ENCODE measurements around the gene PPP2R2D.

PPP2R2D gene

DNA sequence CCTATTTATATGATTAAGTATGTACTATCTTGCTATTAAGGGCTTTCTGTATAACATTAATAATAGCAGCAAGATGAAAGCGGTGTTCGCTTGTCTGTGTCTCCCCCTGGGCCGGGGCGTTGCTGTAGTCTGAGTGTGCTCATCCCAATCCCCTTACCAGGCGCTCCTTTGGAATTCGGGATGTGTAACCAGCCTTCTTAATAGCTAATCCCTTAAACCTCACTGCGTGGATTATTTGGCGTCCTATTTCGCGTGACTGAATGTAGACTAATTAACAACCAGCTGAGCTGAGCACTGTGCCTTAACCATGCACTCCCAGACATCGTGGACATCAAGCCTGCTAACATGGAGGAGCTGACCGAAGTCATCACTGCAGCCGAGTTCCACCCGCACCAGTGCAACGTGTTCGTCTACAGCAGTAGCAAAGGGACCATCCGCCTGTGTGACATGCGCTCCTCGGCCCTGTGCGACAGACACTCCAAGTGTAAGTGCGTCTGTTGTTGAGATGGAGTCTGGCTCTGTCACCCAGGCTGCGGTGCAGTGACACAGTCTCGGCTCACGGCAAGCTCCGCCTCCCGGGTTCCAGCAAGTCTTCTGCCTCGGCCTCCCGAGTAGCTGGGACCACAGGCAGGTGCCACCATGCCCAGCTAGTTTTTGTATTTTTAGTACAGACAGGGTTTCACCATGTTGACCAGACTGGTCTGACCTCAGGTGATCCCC is 44.3 kb downstream of the PPP2R2D start:
- in situ Hi-C loops (cut with HindIII; ENCODE audit: low sequenced_read_pairs): loop anchor here (5.0 kb wide), 2 partner anchors 37 to 48 kb away; partner anchors contain the start of gene BNIP3

DNA sequence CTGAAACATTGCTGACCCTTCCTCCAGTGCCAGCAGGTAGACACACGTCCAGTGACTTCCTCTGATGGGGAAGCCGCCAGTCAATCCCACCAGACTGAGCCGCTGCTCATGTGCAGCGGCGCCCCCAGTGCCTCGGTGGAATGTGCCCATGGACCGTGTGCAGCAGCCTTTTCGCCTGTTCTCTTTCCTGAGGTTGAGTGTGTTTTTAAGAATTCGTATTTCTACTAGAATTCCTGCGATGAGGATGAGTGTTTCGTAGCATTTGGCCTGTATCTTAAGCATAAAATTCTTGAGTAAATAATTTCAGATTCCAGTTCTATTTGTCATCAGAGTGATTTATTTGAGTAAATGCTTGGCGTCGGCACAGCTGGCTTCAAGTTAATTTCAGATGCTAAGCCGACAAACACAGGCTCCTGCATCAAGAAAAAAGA is 45.5 kb downstream of the PPP2R2D start:
- in situ Hi-C loops (cut with HindIII; ENCODE audit: low sequenced_read_pairs): loop anchor here (5.0 kb wide), 1 partner anchor 36 kb away; the partner anchor contains the start of gene BNIP3

DNA sequence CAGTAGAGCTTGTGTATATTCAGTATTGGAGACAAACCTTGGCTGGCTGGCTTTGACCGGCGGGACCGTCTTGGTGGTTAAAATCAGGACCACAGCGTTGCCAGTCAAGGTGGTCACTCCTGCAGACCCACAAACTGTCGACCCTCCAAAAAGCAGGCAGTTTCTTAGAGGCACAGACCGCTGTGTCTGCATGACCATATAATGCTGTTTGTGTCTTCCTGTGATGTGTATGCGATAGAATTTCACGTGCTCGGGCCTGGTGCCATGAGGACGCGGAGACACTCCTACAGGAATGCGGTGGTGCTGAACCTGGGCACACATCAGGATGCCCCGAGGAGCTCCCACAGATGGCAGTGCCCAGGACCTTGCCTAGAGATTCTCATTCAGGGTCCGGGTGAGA is 46.1 kb downstream of the PPP2R2D start:
- in situ Hi-C loops (cut with HindIII; ENCODE audit: low sequenced_read_pairs): loop anchor here (5.0 kb wide), 1 partner anchor 35 kb away; the partner anchor contains the start of gene BNIP3

DNA sequence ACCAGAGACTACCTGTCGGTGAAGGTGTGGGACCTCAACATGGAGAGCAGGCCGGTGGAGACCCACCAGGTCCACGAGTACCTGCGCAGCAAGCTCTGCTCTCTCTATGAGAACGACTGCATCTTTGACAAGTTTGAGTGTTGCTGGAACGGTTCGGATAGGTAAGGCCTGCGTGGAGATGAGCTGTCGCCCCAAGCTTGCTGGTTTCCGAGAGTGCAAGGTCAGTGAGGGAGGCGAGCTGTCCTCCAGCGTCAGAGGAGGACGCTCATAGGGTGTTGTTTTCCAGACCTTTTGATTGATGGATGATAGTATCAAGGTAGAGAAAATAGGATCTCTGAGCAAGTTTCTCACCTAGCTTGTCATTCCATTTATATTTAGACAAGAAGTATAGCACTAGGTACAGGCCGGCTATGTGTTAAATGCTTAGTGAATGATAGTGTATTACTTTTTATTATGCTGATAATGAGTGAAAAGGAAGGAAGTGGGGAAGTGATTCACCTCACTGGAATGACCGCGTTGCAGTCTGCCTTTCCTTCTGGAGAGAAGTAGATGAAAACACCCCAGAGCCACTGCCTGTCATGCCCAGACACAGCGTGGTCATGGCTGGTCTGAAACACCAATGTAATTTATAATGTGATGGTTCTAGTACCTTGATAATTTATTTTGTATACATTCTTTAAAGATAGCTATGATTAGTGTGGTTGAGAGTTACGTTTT is 47.0 kb downstream of the PPP2R2D start:
- in situ Hi-C loops (cut with HindIII; ENCODE audit: low sequenced_read_pairs): loop anchor here (5.0 kb wide), 1 partner anchor 35 kb away; the partner anchor contains the start of gene BNIP3

DNA sequence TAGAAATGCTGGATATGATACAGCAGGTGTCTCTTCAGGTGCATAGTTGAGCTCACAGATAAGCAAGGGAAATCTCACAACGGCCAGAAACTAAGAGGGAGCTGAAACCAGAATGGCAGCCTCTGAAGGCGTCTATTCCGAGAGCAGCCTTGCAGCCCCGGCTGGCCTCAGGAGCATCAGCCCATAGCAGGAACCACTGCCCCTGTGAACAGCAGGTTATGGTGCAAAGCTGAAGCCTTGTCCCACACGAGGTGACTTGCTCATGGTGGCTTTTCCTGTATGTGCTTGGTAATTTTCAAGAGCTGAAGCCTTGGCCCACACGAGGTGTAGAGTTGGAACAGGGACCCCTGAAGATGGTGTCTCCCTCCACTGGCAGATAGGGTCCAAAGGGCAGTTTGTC is 47.7 kb downstream of the PPP2R2D start:
- in situ Hi-C loops (cut with HindIII; ENCODE audit: low sequenced_read_pairs): loop anchor here (5.0 kb wide), 1 partner anchor 34 kb away; the partner anchor contains the start of gene BNIP3

DNA sequence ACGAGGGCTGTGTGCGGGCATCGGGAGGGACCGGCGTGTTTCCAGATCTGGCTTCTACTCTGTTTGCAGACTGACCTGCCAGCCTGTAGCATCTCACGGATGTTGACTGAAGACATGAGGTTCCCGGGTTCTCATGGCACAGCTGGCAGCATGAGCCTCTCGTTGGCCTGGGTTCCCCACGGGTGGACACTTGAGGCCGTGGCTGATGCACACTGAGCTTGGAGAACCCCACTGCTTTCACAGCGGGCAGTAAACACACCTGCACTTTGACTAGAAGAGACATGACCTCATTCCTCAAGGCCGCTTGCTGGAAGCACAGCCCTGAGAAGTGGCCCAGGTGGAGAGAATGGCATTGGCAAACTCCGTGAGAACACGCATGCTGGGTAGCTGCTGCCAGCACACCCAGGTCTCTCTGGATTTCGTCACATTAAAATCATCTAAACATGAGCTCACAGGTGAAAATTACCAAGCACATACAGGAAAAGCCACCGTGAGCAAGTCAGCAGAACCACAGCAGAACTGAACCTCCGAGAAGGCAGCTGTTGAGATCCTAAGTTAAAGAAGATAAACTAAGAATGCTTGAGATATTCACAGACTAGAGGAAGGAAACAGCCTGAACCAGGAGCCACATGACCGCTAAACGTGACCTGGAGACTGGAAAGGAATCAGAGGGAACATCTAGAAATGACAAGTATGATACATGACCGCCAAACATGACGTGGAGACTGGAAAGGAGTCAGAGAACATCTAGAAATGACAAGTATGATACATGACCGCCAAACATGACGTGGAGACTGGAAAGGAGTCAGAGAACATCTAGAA is 48.4 kb downstream of the PPP2R2D start:
- in situ Hi-C loops (cut with HindIII; ENCODE audit: low sequenced_read_pairs): loop anchor here (5.0 kb wide), 1 partner anchor 33 kb away; the partner anchor contains the start of gene BNIP3

DNA sequence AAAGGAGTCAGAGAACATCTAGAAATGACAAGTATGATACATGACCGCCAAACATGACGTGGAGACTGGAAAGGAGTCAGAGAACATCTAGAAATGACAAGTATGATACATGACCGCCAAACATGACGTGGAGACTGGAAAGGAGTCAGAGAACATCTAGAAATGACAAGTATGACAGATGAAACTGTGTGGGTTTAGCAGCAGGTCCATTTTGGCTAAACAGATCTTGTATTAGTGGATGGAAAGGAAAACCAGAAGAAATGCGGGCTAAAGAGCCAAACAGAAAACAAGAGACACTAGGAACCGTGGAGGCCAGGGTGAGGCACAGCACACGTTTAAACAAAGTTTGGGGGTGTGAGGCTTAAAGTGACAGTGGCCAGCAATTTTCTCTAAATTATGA is 49.1 kb downstream of the PPP2R2D start:
- in situ Hi-C loops (cut with HindIII; ENCODE audit: low sequenced_read_pairs): loop anchor here (5.0 kb wide), 1 partner anchor 32 kb away; the partner anchor contains the start of gene BNIP3

DNA sequence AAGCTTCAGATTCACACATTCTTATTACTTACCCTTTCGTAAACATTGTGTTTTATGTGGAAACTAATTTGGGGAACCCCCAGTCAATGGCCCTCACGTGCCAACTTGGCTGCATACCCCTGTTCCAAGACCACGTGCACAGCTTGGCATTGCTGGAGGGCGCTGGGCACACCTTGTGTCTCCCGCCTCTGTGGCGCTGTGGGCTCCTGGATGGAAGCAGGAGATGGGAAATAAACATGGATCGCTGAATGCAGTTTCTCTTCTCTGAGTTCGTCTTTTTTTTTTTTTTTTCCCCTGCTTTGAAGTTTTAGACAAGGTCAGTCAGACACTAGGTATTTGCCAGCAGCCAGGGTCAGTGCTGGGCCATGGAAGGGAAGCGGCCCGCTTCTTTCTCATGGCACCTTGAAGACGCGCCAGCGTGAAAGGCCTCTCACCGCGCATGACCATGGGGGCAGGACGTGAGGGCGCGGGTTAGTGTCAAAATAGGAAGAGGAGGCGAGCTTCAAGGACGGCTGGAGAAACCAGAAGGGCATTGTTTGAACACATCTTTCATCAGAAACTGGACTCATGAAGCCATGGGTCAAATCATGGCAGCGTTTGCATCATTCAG is 53.7 kb downstream of the PPP2R2D start:
- in situ Hi-C loops (cut with HindIII; ENCODE audit: low sequenced_read_pairs): no loop called here

DNA sequence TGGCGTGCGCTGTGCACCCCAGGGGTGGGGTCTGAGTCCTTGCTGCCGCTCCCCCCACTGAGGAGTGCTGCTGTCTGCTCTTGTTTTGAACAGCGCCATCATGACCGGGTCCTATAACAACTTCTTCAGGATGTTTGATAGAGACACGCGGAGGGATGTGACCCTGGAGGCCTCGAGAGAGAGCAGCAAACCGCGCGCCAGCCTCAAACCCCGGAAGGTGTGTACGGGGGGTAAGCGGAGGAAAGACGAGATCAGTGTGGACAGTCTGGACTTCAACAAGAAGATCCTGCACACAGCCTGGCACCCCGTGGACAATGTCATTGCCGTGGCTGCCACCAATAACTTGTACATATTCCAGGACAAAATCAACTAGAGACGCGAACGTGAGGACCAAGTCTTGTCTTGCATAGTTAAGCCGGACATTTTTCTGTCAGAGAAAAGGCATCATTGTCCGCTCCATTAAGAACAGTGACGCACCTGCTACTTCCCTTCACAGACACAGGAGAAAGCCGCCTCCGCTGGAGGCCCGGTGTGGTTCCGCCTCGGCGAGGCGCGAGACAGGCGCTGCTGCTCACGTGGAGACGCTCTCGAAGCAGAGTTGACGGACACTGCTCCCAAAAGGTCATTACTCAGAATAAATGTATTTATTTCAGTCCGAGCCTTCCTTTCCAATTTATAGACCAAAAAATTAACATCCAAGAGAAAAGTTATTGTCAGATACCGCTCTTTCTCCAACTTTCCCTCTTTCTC is 55.0 kb downstream of the PPP2R2D start:
- in situ Hi-C loops (cut with HindIII; ENCODE audit: low sequenced_read_pairs): no loop called here

DNA sequence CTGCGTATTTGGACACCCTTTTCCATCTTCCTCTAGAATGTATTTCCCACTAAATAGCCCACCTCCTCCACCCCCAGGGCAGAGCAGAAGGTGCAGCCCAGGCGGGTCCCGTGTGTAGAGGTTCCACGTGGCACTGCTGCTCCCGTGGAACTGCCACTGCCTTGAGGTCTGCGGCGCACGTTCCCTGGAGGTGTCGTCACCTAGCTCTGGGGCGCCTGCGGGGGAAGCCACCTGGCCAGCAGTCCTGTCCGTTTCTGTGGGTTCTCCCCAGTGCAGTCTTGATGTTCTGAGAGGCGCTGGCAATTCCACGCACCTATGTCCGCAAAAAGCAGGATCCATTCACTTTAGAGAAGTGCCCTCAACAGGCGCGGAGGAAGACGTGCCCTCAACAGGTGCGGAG is 59.0 kb downstream of the PPP2R2D start:
- in situ Hi-C loops (cut with HindIII; ENCODE audit: low sequenced_read_pairs): no loop called here

DNA sequence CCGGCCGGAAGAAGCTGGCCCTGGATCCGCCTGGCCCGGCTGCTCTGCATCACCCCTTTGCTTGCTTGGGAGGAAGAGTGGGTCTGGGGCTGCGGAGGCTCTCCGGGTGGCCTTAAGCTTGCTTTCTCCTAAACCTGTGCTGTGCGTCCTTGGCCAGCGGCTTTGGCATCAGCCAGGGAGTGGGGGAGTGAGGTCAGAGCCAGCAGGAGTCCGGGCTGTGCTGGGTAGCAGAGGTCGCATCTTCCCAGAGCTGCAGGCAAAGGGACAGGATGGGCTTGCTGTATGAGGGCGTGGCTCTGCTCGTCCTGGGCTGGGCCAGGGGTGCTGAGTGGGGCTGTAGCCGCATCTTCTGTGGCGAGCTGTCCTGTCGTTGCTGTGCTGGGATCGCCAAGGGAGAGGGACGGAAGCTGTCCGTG is 59.8 kb downstream of the PPP2R2D start:
- in situ Hi-C loops (cut with HindIII; ENCODE audit: low sequenced_read_pairs): no loop called here

DNA sequence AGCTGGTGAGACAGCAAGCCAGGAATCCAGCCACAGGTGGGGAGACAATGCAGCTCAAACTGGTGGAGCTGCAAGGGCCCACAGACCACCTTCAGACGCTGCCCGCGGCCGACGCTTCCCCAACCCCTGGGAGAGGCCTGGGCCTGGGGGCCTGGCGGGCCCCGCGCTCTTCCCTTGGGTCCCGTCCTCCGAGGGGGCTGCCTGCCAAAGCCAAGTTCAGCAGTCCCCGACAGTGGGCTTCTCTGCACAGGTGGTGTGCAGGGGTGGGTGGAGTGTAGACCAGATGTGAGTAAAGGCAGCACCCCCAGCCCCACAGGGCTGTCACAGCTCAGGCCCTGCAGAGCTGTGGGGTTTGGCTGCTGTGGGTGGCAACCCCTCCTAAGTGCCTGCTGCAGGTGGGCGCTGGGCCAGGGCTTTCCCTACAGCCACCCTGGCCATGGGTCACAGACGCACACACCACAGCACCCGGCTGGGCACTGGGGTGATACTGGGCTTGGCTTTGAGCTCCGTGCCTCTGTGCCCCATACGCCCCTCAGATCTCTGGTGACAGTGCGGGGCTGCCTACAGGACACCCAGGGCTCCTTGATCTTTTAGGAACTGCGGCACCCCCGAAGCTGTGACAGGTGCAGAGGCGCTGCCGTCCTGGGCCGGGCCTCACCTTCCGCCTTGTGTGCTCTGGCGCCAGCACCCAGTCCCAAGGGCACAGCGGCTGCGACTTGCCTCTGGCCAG is 60.4 kb downstream of the PPP2R2D start:
- in situ Hi-C loops (cut with HindIII; ENCODE audit: low sequenced_read_pairs): no loop called here

DNA sequence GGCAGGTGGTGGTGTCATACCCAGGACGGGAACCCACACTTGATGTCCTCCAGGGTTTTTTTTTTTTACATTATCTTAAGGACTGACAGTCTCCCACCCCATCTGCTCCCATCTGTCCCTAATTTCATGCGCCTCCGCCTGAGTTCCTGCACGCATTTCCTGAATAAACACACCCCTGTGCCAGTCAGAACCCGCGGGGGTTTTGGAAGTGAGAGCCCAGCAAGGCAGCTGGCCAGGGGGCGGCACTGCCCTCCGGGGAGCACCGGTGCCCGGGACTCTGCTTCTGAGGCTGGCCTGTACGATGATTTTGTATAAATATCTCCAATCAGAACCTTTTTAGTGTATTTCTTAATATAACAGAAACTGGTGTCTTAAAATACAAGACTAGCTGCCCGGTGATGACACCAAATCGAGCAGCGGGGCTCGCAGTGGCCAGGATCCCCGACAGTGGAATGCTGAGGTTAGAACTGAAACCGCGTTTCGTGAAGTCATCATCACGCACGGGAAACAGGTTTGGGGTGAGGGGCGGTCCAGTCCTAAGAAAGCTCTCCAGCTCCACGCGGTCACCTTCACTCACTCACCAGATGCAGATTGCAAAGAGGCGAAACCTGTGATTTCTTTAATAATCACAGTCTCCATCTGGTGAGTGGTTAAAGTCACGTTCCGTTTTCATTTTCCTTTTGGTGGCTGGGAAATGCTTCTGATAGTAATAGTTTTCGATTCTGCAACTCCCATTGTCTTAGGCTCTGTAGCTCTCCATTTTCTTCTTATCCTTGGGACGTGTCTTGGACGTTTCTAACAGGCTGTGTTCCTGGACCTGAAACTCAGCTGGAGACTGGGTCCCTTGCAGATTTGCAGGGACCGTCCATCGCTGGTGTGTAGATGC is 61.2 kb downstream of the PPP2R2D start:
- in situ Hi-C loops (cut with HindIII; ENCODE audit: low sequenced_read_pairs): no loop called here

DNA sequence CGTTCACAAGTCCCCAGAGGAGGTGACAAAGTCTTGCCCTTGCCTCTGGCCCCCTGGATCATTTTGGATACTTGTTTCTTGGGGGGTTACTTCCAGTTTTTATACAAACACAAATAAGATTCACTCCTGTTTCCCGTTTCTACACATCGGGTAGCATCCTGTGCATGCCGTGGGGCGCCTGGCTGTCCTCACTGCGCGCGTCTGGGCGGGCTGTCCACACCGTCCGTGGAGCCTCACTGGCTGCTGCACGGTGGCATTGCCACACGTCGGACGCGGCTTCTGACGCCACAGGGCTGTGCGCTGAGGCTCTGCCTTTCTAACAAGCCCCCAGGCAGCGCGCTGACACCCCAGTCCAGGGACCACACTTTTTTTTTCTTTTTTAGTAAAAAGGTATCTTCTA is 62.5 kb downstream of the PPP2R2D start:
- in situ Hi-C loops (cut with HindIII; ENCODE audit: low sequenced_read_pairs): no loop called here

DNA sequence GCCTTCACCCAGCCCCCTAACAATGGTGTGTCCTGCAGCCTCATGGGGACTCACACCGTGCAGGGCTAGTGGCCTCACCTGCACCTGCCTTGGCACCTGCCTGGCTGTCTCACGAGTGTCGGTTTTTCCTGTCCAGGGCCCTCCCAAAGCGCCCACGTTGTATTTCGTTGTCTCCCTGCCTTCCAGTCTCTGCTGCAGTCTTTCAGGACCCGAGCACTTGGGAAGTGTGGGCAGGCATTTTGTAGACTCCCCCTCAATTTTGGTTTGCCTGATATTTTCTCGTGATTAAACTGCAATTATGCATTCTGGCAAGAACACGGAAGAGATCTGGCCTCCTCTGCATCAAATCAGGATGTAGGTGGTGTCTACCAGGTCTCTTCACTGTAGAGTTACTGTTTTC is 63.0 kb downstream of the PPP2R2D start:
- in situ Hi-C loops (cut with HindIII; ENCODE audit: low sequenced_read_pairs): no loop called here

DNA sequence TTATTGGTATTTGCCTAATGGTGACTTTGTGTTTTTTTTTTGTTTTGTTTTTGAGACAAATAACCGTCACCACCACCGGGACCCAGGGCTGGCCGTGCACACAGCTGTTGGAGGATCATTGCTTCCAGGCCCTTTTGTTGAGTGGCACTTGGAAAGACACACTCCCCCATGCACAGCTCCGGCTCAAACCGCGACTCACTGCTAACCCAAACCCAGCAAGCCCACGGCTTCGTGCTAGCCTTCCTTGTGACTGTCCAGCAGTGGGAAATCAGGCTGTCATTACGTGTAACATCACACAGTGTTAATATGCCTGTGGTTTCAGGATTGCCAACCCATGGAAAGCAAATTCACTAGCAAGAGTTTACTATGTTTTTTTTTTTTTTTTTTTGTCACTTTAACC is 63.5 kb downstream of the PPP2R2D start:
- in situ Hi-C loops (cut with HindIII; ENCODE audit: low sequenced_read_pairs): no loop called here

DNA sequence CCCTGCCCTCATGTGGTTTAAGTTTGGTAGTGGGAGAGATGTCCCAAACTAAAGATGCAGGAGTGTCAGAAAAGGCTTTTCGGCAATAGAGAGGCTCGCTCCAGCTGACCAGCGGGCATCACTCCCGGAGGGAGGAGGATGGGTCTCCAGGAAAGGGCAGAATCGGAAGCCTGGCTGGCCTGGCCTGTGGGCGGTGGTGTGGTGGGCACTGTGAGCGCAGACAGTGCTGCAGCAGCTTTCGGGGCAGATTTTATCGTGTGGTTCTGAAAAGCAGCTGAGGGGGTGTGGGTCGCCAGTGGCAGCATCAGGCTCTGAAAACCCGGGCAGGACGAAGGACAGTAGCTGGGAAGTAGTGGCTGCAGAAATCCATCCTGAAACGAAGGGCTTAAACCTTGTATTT is 68.1 kb downstream of the PPP2R2D start:
- in situ Hi-C loops (cut with HindIII; ENCODE audit: low sequenced_read_pairs): no loop called here

DNA sequence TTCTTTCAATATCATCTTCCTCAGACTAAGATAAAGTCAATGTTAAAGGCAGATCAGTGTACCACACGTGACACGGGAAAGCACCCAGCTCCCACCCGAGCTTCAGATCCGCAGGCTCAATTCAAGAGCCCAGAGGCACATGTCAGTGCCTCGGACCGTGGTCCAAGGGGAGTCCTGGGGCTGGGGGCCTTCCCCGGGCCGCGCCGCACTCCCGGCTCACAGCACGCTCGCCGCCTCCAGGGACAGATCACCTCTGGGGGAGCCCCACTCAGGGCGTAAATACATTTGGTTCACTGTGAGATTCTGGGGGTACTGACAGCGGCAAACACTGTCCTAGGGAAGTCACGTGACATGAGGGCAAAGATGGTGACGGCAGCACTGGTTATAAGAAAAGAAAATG is 70.1 kb downstream of the PPP2R2D start:
- in situ Hi-C loops (cut with HindIII; ENCODE audit: low sequenced_read_pairs): no loop called here

Data from endothelial cell of hepatic sinusoid (primary cell).